ENCODE data around the gene GPC5.
A peak's percentile ranks its signal among the peaks of the same experiment; 100 is the strongest.
"Not testable (repeated sequence)": the region's sequence is repeated elsewhere in the genome, so short reads cannot be mapped to it uniquely, and the experiment has no call there.

GPC5 gene

DNA sequence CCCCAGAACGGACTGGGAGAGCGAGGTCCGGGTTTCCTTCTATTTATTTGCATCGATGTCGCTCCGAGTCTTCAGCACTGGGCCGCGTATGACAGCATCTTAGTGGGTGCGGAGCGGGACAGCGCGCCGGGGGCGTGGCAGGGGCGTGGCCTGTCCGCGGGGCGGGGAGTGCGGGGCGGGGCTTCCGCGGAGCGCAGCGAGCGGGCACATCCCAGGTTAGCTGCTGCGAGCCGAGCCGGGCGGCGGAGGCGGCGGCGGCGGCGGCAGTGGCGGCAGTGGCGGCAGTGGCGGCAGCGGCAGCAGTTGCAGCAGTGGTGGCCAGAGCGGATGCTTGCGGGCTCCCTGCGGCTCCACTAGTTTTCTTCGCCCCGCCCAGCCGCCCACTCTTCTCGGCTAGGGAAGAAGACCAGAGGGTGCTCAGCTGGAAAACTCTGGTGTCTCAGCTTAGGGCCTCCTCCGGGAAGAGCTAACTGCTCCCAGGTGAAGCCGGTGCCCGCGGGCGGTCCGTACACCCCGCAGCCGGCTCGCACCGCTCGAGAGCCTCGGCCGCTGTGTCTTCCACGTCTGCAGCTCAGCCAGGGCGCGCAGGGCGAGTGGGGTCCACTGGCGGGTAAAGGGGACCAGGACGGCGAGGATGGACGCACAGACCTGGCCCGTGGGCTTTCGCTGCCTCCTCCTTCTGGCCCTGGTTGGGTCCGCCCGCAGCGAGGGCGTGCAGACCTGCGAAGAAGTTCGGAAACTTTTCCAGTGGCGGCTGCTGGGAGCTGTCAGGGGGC is at the start of gene GPC5:
Gene GPC5 (plus strand): TSS at position 209 of the 776 bp plus-strand sequence.
- DNase-seq (ENCODE audit: low read depth): peak; percentile 68

DNA sequence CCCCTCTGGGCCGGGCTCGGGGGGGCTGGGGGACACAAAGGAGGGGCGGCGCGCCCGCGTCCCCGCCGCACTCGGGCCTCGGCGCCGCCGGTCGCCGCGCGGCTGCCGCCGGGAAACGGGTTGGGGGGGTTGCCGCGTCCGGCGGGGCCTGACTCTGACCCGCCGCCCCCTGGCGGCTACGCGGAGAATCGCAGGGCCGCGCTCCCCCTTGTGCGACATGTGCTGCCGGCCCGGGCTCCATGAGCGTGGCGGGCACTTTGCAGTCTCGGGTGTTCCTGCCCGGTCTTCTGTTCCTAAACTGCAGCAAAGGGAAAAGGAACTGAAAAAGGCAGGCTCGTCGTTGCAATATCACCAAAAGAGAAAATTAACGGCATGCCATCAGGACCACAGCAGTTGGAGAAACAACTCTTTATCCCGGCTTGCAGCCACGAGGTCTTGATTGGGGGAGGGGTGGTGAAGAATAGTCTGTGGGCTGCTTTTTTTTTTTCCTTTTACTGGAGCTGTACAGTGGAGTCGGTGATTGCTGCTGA is 49.5 kb upstream of the GPC5 start:
- DNase-seq (ENCODE audit: low read depth): peak; percentile 89

DNA sequence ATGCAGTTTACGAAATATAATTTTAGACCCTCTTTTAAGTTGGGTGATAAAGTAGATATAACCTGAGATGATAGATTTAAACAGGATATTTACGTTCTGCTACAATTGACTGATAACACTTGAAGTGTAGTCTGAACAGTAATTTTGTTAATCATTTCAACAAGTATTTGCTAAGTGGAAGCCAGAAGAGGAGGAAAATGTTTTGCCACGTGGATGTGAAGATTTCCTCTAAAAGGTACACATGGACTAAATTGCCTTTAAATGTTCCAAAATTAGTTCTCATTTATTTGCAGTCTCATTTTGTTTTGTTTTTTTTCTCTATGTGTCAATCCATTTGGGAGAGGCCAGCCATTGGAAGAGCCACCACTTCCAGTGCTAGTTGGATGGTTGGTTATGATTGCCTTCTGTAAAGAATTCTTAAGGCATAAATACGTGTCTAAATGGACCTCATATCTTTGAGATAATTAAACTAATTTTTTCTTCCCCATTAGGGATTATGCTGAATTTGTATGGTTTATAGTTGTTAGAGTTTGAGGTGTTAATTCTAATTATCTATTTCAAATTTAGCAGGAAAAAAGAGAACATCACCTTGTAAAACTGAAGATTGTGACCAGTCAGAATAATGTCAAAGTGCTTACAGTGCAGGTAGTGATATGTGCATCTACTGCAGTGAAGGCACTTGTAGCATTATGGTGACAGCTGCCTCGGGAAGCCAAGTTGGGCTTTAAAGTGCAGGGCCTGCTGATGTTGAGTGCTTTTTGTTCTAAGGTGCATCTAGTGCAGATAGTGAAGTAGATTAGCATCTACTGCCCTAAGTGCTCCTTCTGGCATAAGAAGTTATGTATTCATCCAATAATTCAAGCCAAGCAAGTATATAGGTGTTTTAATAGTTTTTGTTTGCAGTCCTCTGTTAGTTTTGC is 48.2 kb upstream of the GPC5 start:
- no peak for DNase-seq (ENCODE audit: low read depth)

DNA sequence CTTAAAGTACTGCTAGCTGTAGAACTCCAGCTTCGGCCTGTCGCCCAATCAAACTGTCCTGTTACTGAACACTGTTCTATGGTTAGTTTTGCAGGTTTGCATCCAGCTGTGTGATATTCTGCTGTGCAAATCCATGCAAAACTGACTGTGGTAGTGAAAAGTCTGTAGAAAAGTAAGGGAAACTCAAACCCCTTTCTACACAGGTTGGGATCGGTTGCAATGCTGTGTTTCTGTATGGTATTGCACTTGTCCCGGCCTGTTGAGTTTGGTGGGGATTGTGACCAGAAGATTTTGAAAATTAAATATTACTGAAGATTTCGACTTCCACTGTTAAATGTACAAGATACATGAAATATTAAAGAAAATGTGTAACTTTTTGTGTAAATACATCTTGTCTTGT is 47.3 kb upstream of the GPC5 start:
- DNase-seq (ENCODE audit: low read depth): no peak

DNA sequence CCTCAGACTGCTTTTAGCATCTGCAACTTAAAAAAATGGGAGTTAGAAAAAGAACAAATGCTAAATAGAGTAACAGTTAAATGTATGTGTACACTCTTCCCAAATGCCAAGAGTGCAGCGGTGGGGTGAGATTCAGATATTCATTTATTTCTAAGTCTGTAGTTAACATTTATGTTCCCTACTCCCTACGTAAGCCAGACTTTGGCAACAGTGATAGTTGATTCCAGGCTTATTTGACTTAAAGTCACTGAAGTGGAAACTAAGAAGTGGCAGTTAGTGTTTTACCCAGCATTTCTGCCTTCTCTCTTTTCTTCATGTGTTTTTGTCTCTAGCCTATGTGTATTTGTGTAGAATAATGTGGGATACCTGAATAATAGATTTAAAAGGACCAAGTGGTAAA is 46.4 kb upstream of the GPC5 start:
- DNase-seq (ENCODE audit: low read depth): no peak

DNA sequence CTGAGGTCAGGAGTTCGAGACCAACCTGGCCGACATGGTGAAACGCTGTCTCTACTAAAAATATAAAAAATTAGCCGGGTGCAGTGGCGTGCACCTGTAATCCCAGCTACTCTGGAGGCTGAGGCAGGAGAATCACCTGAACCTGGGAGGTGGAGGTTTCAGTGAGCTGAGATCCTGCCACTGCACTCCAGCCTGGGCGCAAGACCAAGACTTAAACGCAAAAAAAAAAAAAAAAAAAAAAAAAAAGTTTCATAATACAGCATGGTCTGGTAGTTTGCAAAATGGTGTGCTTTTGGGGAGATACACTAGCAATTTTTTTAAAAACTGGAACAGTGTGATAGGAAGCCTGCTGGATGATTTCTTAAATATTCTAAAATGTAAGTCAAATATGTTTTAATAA is 45.5 kb upstream of the GPC5 start:
- DNase-seq (ENCODE audit: low read depth): not testable (repeated sequence)

DNA sequence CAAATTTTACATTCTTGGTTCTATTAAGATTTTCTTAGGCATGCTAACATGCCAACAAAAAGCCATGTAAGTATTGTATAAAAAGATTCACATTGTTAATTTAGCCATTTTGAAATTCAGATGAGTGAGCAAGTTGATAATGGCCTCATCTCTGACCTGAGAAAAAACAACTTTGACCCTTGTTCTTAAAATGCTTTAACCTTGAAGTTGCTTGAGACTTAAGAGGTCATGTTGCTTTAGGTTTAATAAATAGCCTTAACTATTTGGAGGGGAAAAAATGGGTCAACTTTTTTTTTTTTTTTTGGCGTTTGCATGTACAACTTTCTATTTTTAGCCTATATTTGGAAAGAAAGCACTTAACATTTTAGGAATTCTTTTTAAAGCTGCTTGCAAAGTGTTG is 44.9 kb upstream of the GPC5 start:
- DNase-seq (ENCODE audit: low read depth): no peak

DNA sequence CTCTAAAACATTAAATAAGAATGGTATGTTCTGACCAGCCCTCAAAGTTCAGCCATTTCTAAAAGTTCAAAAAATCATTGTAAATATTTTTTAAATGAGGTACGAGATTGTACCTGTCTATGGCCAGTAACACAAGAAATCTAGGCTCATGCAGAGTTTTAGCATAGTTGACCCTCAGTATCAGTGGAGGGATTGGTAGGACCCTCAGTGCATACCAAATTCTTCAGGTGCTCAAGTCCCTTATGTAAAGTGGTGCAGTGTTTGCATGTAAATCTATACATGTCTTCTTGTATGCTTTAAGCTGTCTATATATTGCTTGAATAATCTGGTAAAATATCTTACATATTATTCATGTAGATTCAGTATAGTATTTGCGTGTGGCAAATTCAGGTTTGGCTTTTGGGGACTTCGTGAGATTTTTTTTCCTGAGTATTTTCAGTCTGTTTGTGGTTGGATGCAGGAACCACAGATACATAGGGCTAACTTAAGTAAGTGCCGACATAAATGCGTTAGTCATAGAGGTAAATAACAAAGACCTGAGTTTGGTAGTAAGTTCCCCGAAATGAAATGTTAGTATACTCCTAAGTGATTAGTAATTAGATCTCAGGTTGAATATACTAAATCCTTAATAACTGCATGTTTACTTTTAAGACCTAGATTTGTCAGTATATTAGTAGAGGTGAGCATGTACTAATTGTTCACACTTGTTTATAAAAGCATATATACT is 43.2 kb upstream of the GPC5 start:
- DNase-seq (ENCODE audit: low read depth): no peak

DNA sequence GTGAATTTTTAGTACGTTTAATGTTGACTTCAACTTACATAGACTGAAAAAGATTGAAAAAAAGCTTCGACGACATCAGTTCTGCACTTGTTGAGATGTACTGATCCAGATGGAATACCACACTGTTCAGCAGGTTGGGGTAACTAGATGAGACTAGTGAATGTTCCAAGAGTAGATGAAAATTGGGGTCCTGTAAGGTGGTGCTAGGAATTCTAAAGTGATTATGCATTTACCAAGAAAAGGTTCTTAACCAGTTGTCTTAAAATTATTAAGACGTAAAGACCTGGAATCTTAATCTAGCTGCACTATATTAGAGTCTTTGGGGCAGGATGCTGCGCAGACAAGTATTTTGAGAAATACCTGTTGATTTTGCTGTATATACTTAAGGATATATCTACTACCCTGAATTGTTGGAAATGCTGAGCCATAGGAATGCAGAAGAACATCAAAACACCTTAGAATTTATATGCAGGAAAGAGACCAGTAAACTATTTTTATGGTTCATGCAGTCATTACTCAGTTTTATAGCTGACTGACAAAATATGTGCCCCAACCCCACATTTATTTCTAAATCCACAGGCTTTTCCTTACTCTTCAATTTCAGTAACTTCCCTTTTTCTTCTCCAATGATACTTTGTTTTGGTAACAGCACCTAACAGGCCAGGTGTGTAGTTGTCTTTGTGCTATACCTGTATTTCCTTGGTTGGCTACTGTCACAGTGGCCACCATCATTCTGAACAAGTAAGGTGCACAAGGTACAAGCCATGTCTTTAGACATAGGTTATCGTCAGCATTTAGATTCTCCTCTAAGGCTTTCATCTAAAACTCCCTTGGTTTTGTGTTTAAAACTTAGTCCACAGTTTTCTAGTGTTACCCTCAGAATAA is 42.4 kb upstream of the GPC5 start:
- no peak for DNase-seq (ENCODE audit: low read depth)

DNA sequence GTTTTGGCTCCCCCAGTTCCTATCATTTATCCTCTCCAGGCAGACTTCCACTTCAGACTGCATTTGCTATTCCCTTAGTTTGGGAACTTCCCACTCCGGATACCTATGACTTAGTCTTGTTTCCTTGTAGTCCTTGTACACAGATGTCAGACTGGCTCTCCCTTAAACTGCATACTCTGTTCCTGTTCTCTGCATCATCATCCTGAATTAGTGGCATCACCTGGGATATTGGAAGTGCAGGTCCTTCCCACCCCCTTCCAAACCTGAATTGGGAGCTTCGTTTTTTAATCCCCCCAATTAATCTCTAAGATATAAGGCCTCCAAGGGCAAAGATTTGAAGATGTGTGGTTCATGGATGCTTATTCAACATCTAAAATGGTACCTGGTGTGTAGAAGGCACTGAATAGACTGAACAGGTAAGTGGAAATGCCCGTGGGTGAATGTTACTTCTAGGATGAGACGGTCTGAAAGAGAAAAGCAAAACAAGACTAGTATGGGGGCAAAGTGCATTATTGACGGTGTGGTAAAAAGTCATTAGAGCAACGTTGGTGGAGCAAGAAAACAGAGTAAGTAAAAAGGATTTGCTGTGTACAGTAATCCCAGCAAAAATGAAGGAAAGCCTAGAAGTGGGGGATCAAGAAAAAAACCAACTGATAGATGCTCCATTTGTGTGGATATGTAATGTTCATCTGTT is 41.4 kb upstream of the GPC5 start:
- DNase-seq (ENCODE audit: low read depth): no peak

DNA sequence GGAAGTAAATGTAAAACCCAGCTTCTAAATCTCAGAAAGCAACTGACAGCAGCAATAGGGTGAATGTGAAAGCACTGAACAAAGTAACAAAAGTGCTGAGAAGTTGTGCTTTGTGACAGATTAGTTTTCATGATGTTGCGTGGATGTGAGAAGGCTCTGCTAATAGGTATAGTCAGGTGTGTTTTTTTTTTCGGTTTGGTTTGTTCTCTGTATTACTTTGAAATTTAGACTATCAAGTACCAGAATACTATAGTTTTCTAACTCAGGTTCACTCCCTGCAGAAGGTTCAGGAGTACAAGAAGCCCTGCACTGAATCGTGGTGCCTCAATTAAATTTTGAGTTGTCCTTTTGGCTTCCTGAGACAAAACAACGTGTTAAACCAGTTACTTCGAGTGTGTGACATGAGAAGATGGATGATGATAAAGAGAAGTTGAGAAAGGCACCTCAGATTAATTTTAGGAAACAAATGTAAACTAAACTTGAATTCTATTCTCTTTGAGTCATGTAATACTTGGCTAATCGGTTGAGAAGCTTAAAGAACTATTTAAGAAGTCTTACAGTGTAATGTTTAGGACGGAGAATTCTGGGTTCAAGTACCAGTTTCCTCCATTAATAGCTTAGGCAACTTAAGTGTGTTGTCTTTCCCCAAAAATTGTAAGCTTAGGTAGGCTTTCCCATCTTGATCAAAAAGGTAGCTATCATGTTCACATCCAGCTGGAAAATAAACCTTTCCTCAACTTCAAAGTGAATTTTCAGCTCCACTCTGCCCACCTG is 40.6 kb upstream of the GPC5 start:
- DNase-seq (ENCODE audit: low read depth): no peak

DNA sequence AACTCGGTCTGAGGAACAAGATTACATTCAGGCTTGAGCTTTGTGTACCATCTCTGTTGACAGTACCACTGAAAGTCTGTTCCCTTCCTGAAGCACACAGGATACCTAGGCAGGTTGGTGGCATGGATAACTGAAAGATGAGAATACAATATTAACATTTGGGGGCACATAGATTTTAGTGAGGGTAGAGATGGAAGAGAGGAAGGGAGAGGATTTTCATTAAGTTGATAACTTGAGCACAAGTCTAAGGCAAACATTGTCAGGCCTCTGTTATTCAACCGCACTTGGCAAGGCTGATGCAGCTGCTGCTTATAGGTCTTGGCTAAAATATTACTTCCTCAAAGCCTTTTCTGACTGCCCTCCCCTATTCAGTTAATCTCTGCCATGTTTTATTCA is 40.0 kb upstream of the GPC5 start:
- DNase-seq (ENCODE audit: low read depth): no peak

DNA sequence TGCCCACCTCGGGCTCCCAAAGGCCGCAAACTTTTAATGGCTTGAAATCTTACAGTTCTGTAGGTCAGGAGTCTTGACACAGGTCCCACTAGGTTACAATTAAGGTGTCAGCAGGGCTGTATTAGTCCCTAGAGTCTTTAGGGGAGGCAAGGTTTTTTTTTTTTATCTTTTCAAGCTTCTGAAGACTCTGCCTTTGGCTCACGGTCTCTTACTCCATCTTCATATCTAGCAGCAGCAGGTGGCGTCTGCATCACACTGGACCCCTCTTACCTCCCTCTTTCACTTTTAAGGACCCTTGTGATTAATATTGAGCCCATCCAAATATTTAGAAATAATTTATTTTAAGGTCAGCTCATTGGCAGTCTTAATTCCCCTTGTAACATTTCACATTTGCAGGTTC is 39.3 kb upstream of the GPC5 start:
- no peak for DNase-seq (ENCODE audit: low read depth)

DNA sequence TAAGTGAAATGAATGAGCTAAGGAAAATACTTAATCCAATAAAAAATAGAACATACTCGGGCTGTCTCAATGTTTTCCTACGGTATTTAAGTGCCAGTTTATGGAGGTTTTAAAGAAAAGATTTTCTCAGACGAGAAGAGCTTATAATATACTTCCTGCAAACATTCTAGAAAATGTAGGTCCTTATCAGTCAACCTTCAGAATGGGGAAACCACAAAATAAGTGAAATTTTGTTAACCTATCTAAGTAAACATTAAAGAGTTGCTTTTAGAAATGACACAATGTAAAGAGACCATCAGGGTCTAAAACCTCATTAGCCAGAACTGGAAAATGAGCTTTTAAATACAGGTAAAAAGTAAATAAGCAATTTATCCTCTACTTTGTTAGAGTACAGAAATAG is 38.8 kb upstream of the GPC5 start:
- no peak for DNase-seq (ENCODE audit: low read depth)

DNA sequence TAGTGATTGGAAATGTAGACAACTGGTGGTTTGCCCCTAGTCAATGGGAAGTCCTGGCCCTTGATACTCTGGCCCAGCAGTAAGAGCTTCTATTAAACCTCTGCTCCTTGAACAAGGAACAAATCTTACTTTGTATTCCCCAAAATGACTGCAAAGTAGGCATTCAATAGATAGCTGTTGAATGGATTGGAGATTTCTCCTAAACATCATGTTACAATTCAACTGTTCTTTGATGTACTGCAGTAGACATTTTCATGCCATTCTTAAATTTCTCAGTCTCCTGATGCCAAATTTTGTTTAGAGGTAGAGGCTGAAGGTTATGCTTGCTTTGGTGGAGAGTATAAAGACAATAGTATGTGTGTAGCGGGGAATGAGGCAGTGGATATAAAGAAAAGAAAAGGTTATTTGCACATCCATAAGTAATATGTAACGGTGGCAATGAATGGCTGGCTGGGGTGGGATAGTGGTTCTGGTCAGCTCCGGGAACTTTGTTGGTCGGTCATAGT is 38.1 kb upstream of the GPC5 start:
- no peak for DNase-seq (ENCODE audit: low read depth)

DNA sequence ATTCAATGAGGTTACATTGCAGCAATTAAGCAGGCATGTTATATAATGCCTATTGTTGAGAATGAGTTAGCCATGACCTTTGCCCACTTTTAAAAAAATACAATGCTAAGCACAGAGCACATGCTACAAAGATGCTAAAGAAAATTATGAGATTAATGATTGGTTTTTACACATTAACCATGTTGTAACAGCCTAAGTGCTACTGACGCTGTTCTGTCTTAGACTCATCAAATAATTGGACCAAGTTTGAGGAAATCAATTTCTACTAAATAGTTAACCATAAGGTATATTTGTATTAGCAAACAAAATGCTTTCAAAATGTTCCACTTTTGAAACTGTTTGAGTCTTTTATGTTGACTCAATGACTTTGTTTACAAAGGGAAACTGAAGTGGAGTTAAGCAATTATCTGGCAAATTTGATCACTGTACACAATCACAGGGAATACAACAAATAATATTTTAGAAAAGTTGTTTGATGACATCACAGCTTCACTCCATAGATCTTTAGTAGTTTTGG is 36.6 kb upstream of the GPC5 start:
- no peak for DNase-seq (ENCODE audit: low read depth)

DNA sequence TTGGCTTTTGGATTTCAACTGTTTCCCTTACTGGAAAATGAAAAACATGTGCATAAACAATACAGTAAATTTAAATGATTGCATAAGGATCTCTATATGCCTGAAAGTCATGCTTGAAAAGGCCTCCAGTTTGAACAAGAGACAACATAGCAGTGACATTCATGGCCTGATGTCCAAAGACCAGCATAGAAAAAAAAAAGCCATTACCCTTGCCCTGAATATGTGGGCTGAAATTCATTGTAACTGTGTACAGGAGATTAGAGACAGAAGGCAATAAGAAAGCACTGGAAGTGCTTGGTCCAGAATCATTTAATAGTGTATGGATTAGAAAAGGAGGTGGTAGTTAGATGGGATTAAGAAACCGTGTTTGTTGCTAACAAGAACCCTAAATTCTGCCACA is 35.5 kb upstream of the GPC5 start:
- no peak for DNase-seq (ENCODE audit: low read depth)

DNA sequence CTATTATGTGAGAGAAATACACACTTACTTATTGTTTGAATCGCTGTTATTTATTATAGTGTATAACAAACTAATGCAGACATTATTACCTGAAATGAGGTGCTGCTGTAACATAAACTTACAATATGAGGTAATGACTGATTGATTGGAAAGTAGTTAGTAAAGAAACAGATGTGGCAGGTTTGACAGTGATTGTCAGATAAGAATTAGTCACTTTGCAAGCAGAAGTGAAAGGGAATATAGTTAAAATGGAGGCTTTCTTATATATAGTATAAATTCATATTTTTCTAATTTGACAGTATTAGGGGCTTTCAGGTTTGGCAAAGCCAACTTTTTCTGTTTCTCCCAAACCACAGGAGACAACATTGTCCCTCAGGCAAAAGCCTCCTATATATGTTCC is 30.3 kb upstream of the GPC5 start:
- no peak for DNase-seq (ENCODE audit: low read depth)

DNA sequence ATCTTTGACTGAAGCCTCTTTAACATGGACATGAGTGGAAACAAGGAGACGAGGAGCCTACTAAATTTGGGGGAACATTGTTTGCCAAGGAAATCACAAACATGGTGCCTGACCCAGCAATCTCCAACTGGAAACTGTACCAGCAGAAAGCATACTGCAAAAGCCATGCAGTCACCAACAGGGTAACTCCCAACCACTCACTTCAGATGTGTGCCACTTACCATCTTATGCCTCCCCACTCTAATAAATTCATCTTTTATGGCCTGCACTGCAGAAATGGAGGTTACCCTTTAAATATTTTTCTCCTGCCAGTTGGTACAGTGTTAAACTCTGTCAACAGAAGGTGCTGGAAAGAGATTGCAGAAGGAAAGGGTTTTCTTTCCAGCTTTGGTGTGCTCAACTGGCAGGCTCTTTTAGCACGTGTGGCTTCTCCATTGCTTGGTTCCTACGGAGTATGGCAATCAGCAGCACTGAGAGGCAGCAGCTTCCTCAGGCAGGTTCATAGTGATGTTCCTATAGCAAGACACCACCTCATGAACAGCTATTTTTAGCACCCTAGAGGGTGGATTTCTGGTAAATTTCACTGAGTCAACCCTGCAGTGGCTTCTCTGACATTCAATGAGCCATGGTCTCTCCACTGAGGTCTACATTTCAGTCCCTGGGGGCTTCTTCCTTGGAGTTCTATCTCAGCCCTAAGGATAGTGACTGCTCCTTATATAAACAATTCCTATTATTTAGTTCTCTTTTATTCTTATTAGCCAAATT is 29.6 kb upstream of the GPC5 start:
- DNase-seq (ENCODE audit: low read depth): no peak

Measured in stimulated activated CD8-positive, alpha-beta memory T cell treated with anti-CD3 and anti-CD28 coated beads, Interleukin-4, amount 100 ng/mL, for 24 hours (primary cell).